GM23338 (cell line): ENCODE data around the gene IGFBP6. TPM values are rescaled to one million over a fixed set of nuclear protein-coding genes. Genes with fewer than 3 reads are reported as not detected.
"Not testable (repeated sequence)": the region's sequence is repeated elsewhere in the genome, so short reads cannot be mapped to it uniquely, and the experiment has no call there.

Experiments
- ATAC-seq: fragments of 200-7000 bp; cut with Tn5 transposase; 3 replicates; pipeline ENCODE4 v1.9.1; 2020
- DNase-seq: peaks from one replicate; pipeline ENCODE4 v3.0.0-alpha.2; 2015; ENCODE audit warnings: low spot score
- H2AFZ ChIP-seq: fragments of 200-600 bp; sonication (generic); 2 replicates; pipeline ENCODE4 v1.8.0; 2016; ENCODE audit warnings: antibody characterized with exemption, mild to moderate bottlenecking, moderate library complexity
- H3F3A ChIP-seq: fragments of 200-600 bp; sonication (generic); replicated peaks from 2 replicates; pipeline ENCODE4 v1.8.0; 2017; ENCODE audit warnings: antibody characterized with exemption, mixed run types, low read depth
- H3K27ac ChIP-seq: fragments of 200-600 bp; sonication (generic); 2 replicates; pipeline ENCODE4 v1.6.1; 2016; ENCODE audit warnings: low read depth
- H3K27me3 ChIP-seq: fragments of 200-600 bp; sonication (generic); 2 replicates; pipeline ENCODE4 v1.8.0; 2016; ENCODE audit warnings: mild to moderate bottlenecking, mixed run types, moderate library complexity; ENCODE audit not compliant: insufficient read depth
- H3K36me3 ChIP-seq: fragments of 200-600 bp; sonication (generic); 2 replicates; pipeline ENCODE4 v1.8.0; 2016; ENCODE audit warnings: mild to moderate bottlenecking; ENCODE audit not compliant: insufficient read depth
- H3K4me1 ChIP-seq: fragments of 200-600 bp; sonication (generic); 2 replicates; pipeline ENCODE4 v1.8.0; 2016; ENCODE audit warnings: mild to moderate bottlenecking, moderate library complexity; ENCODE audit not compliant: insufficient read depth
- H3K4me2 ChIP-seq: fragments of 200-600 bp; sonication (generic); 2 replicates; pipeline ENCODE4 v1.7.1; 2017; ENCODE audit warnings: mixed run types
- H3K4me3 ChIP-seq: fragments of 200-600 bp; sonication (generic); 2 replicates; pipeline ENCODE4 v1.6.1; 2016; ENCODE audit warnings: mixed run types
- H3K79me2 ChIP-seq: fragments of 200-600 bp; sonication (generic); replicated peaks from 2 replicates; pipeline ENCODE4 v1.8.0; 2017; ENCODE audit warnings: mild to moderate bottlenecking; ENCODE audit not compliant: insufficient read depth
- H3K9me2 ChIP-seq: fragments of 200-600 bp; sonication (generic); 2 replicates; pipeline ENCODE4 v1.8.0; 2017; ENCODE audit not compliant: insufficient read depth
- H4K20me1 ChIP-seq: fragments of 200-600 bp; sonication (generic); replicated peaks from 2 replicates; pipeline ENCODE4 v1.8.0; 2017; ENCODE audit warnings: mild to moderate bottlenecking; ENCODE audit not compliant: insufficient read depth
- H3K27ac Mint-ChIP-seq: 2 replicates; pipeline ENCODE4 v1.8.0; 2020; ENCODE audit warnings: inconsistent platforms, mild to moderate bottlenecking, moderate library complexity, mixed read lengths
- H3K27me3 Mint-ChIP-seq: 3 replicates; pipeline ENCODE4 v1.8.0; 2022; ENCODE audit warnings: low read depth, mild to moderate bottlenecking, moderate library complexity, mixed read lengths, inconsistent platforms; ENCODE audit not compliant: insufficient read depth, poor library complexity
- H3K36me3 Mint-ChIP-seq: 3 replicates; pipeline ENCODE4 v1.8.0; 2021; ENCODE audit warnings: low read depth, mild to moderate bottlenecking, inconsistent platforms, moderate library complexity, mixed read lengths
- H3K4me1 Mint-ChIP-seq: 3 replicates; pipeline ENCODE4 v1.8.0; 2020; ENCODE audit warnings: mild to moderate bottlenecking, inconsistent platforms, mixed read lengths
- H3K4me3 Mint-ChIP-seq: 3 replicates; pipeline ENCODE4 v1.8.0; 2021; ENCODE audit warnings: moderate library complexity, mild to moderate bottlenecking, inconsistent platforms, mixed read lengths
- H3K9me3 Mint-ChIP-seq: 3 replicates; pipeline ENCODE4 v1.8.0; 2020; ENCODE audit warnings: moderate library complexity, mild to moderate bottlenecking, inconsistent platforms, mixed read lengths
- EZH2 ChIP-seq: fragments of 200-600 bp; sonication (generic); IDR thresholded peaks from one replicate; pipeline ENCODE4 v1.8.0; 2017; ENCODE audit warnings: antibody characterized with exemption, mild to moderate bottlenecking, low read depth; ENCODE audit not compliant: unreplicated experiment
- NANOG ChIP-seq: IDR thresholded peaks from 2 replicates; pipeline ENCODE4 v1.6.1; 2016; ENCODE audit warnings: antibody characterized with exemption, borderline replicate concordance
- POLR2AphosphoS5 ChIP-seq: IDR thresholded peaks from 2 replicates; pipeline ENCODE4 v1.6.1; 2016; ENCODE audit warnings: antibody characterized with exemption, low read depth
- REST ChIP-seq: IDR thresholded peaks from one replicate; pipeline ENCODE4 v1.6.1; 2018; ENCODE audit warnings: antibody characterized with exemption; ENCODE audit not compliant: unreplicated experiment
- ZNF114 ChIP-seq: fragments of 250-450 bp; sonication (Bioruptor Pico); IDR thresholded peaks from 2 replicates; pipeline ENCODE4 v1.5.0; 2020; ENCODE audit warnings: mild to moderate bottlenecking, moderate library complexity
- ZNF331 ChIP-seq: fragments of 250-450 bp; sonication (Bioruptor Pico); IDR thresholded peaks from 2 replicates; pipeline ENCODE4 v1.5.0; 2020; ENCODE audit warnings: low read depth, mild to moderate bottlenecking, moderate library complexity
- polyA plus RNA-seq: library from polyadenylated mRNA; unstranded; fragments of >200 nt; fragmentation: Nextera tagmentation; extraction: Ambion mirVana; gene quantifications from 2 replicates; pipeline ENCODE4 v1.2.1, GENCODE V29; 2016
- total RNA-seq: library from RNA; depleted of rRNA; stranded (reverse); fragments of >200 nt; shearing (Covaris generic); gene quantifications from 2 replicates; pipeline ENCODE4 v1.2.3, GENCODE V29; 2014

The IGFBP6 gene
- total and polyA plus RNA-seq, 2 experiments from 2014 or later, result 14.7 to 16.6 TPM

- no peaks in the 10 kb centered on the region for H3K36me3 ChIP-seq
- no peak for ATAC-seq
- peaks cover 34% of the 10 kb centered on the region for H3K4me1 Mint-ChIP-seq
- no peak for TF ChIP-seq NANOG
- no peaks in the 10 kb centered on the region for H3K9me3 Mint-ChIP-seq
- H3K4me1 ChIP-seq, result peaks cover 26% of the 10 kb centered on the region
- no peak overlapping the region for H3K4me2 ChIP-seq
- H3K4me3 Mint-ChIP-seq, result no peak overlapping the region
- 0 out of 2 replicates have a peak overlapping the region, but pooled peaks have one; percentile 78 for H2AFZ ChIP-seq
- H3K27ac ChIP-seq, result no peak overlapping the region
- no peak overlapping the region for H3K27ac Mint-ChIP-seq
- H3K79me2 ChIP-seq, result no peaks in the 10 kb centered on the region
- H3F3A ChIP-seq, result peaks cover 23% of the 10 kb centered on the region
- H3K9me2 ChIP-seq, result no peaks in the 10 kb centered on the region
- no peaks in the 10 kb centered on the region; the same call in 2 of the 3 replicates for H3K36me3 Mint-ChIP-seq
- no peak for DNase-seq
- H4K20me1 ChIP-seq, result no peaks in the 10 kb centered on the region
- peaks cover 26% of the 10 kb centered on the region for H3K27me3 ChIP-seq
- peaks cover 35% of the 10 kb centered on the region for H3K27me3 Mint-ChIP-seq
- no peak overlapping the region for H3K4me3 ChIP-seq
These were observed 3.1 kb upstream of the IGFBP6 start for GRCh38 chr12:53094394-53094787.

- not testable (repeated sequence) for H3K9me3 Mint-ChIP-seq, H3K4me2 ChIP-seq, H3K79me2 ChIP-seq, H4K20me1 ChIP-seq, H3K4me3 Mint-ChIP-seq, H3K27ac ChIP-seq, H2AFZ ChIP-seq, H3K27ac Mint-ChIP-seq, H3K4me3 ChIP-seq, H3K36me3 Mint-ChIP-seq, H3K9me2 ChIP-seq, DNase-seq, H3K36me3 ChIP-seq, ATAC-seq
- H3K4me1 ChIP-seq, result peaks cover 26% of the 10 kb centered on the region
- Mint-ChIP-seq H3K27me3 (peaks cover 36% of the 10 kb centered on the region), H3K4me1 (peaks cover 35% of the 10 kb centered on the region)
- peaks cover 23% of the 10 kb centered on the region for H3F3A ChIP-seq
- peaks cover 26% of the 10 kb centered on the region for H3K27me3 ChIP-seq
These were observed 2.5 kb upstream of the IGFBP6 start for GRCh38 chr12:53094796-53095595.

GRCh38 chr12:53095596-53095895 is 1.9 kb upstream of the IGFBP6 start:
- Histone ChIP-seq H3K27me3 (peaks cover 26% of the 10 kb centered on the region), H3K4me1 (peaks cover 26% of the 10 kb centered on the region), H3F3A (peaks cover 23% of the 10 kb centered on the region)
- H3K4me1 Mint-ChIP-seq, result peaks cover 35% of the 10 kb centered on the region
- not testable (repeated sequence) for H2AFZ ChIP-seq, ATAC-seq, H3K9me3 Mint-ChIP-seq, H3K4me3 ChIP-seq, H3K36me3 Mint-ChIP-seq, H3K36me3 ChIP-seq, H3K79me2 ChIP-seq, H3K27ac ChIP-seq, H3K27ac Mint-ChIP-seq, DNase-seq, H3K9me2 ChIP-seq, H3K4me2 ChIP-seq, H4K20me1 ChIP-seq
- H3K27me3 Mint-ChIP-seq, result peaks cover 34% of the 10 kb centered on the region
- H3K4me3 Mint-ChIP-seq, result peak overlapping the region; percentile 89; the same call in 1 of the 3 replicates

- Mint-ChIP-seq H3K4me3 (peak overlapping the region; percentile 89), H3K27ac (no peak overlapping the region), H3K9me3 (no peaks in the 10 kb centered on the region), H3K36me3 (no peaks in the 10 kb centered on the region; the same call in 2 of the 3 replicates), H3K27me3 (peaks cover 34% of the 10 kb centered on the region), H3K4me1 (peaks cover 35% of the 10 kb centered on the region)
- no peaks in the 10 kb centered on the region for H3K9me2 ChIP-seq
- H3K27me3 ChIP-seq, result peaks cover 26% of the 10 kb centered on the region
- H2AFZ ChIP-seq, result peak overlapping the region; percentile 95
- no peaks in the 10 kb centered on the region for H4K20me1 ChIP-seq
- no peaks in the 10 kb centered on the region for H3K36me3 ChIP-seq
- H3K4me1 ChIP-seq, result peaks cover 26% of the 10 kb centered on the region
- H3F3A ChIP-seq, result peaks cover 23% of the 10 kb centered on the region
- H3K4me2 ChIP-seq, result peak overlapping the region; percentile 100
- no peak overlapping the region for H3K27ac ChIP-seq
- H3K4me3 ChIP-seq, result peak overlapping the region; percentile 96
- no peaks in the 10 kb centered on the region for H3K79me2 ChIP-seq
- DNase-seq (peak; percentile 58), ATAC-seq (peak; percentile 24)
- TF ChIP-seq REST (no peak), ZNF114 (no peak), ZNF331 (CRISPR knock-in tag) (no peak), EZH2 (no peak), NANOG (no peak), POLR2AphosphoS5 (no peak)
These were observed 1.3 kb upstream of the IGFBP6 start for GRCh38 chr12:53096089-53096741.
